ENCODE data around the gene MYADML2. TPM values are rescaled to one million over a fixed set of nuclear protein-coding genes. Genes with fewer than 3 reads are reported as not detected.

MYADML2 gene
- total RNA-seq, 2 experiments from 2014 or later, result 0.19 TPM; not detected in 1

- DNase-seq (ENCODE audit: low spot score), result no peak
- CTCF ChIA-PET (ENCODE audit: unreplicated experiment), result no interaction called here
These were observed 30.6 kb downstream of the MYADML2 start for GRCh38 chr17:81916234-81917001.

DNA sequence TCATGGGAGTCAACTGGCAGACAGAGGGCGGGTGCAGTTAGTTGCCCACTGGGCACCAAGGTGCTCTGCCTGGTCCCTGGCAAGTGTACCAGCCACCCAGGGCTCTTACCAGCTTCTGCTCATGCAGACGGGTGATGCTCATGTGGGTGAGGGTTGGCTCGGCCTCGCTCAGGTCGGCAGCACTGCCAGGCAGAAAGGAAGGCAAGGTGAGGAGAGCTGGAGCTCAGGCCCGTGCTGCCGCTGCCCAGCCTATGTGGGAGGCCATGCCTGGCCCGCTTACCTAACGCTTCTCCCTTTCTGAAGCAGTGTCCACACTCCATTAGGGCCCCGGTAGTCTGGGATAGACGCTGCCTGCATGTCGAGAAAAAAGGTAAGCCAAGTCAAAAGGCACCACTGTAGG lies 31.7 kb downstream of the MYADML2 start:
- ChIA-PET POLR2A (interaction anchor here (0.6 kb wide), 1 partner anchor 408 kb away, joined by 4 read pairs; no protein-coding TSS in a partner anchor), CTCF (ENCODE audit: unreplicated experiment) (no interaction called here)
- DNase-seq (ENCODE audit: low spot score), result no peak
- H2AFZ ChIP-seq (ENCODE audit: low read length), result no peak overlapping the region
- no peaks in the 10 kb centered on the region for H3K9me3 ChIP-seq (ENCODE audit: low read length)
- H4K20me1 ChIP-seq (ENCODE audit: insufficient read depth, low read length), result peaks cover 8% of the 10 kb centered on the region
- TF ChIP-seq EZH2phosphoT487 (IDR thresholded peaks at IDR 0.05; ENCODE audit: borderline replicate concordance, low read depth, low read length), result no peak
- TF ChIP-seq, protein P1, sequence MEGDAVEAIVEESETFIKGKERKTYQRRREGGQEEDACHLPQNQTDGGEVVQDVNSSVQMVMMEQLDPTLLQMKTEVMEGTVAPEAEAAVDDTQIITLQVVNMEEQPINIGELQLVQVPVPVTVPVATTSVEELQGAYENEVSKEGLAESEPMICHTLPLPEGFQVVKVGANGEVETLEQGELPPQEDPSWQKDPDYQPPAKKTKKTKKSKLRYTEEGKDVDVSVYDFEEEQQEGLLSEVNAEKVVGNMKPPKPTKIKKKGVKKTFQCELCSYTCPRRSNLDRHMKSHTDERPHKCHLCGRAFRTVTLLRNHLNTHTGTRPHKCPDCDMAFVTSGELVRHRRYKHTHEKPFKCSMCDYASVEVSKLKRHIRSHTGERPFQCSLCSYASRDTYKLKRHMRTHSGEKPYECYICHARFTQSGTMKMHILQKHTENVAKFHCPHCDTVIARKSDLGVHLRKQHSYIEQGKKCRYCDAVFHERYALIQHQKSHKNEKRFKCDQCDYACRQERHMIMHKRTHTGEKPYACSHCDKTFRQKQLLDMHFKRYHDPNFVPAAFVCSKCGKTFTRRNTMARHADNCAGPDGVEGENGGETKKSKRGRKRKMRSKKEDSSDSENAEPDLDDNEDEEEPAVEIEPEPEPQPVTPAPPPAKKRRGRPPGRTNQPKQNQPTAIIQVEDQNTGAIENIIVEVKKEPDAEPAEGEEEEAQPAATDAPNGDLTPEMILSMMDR (conservative IDR thresholded peaks at IDR 0.05; ENCODE audit: low read length), result no peak
- no peaks in the 10 kb centered on the region for H3K9me2 ChIP-seq (ENCODE audit: insufficient read depth, low read length)
- H3K79me2 ChIP-seq (ENCODE audit: insufficient read depth, low read depth, low read length), result peaks cover 16% of the 10 kb centered on the region
- H3K36me3 ChIP-seq (ENCODE audit: insufficient read depth, low read length), result peaks cover 60% of the 10 kb centered on the region
- intact Hi-C loops (cut with micrococcal nuclease; ENCODE audit: unreplicated experiment), result no loop called here
- no peak overlapping the region for H3K4me3 ChIP-seq (ENCODE audit: low read depth, low read length, poor library complexity, severe bottlenecking)
- H3K4me2 ChIP-seq (ENCODE audit: low read length), result no peak overlapping the region
- no peak overlapping the region for H3K27ac ChIP-seq (ENCODE audit: low read depth, low read length, poor library complexity, severe bottlenecking)
- H3K4me1 ChIP-seq (ENCODE audit: insufficient read depth, low read length, poor library complexity, severe bottlenecking), result peaks cover 32% of the 10 kb centered on the region
- no TSS peak for BruUV-seq (replicated peaks)

More at GRCh38 chr17:81916234-81917001, 30.6 kb downstream of the MYADML2 start:
- Histone ChIP-seq H3K27ac (ENCODE audit: low read depth, low read length, poor library complexity, severe bottlenecking) (no peak overlapping the region), H4K20me1 (ENCODE audit: insufficient read depth, low read length) (peaks cover 8% of the 10 kb centered on the region), H3K36me3 (ENCODE audit: insufficient read depth, low read length) (peaks cover 64% of the 10 kb centered on the region), H3K4me2 (ENCODE audit: low read length) (peak overlapping the region; percentile 93), H3K4me3 (ENCODE audit: low read depth, low read length, poor library complexity, severe bottlenecking) (peak overlapping the region; percentile 92), H3K9me2 (ENCODE audit: insufficient read depth, low read length) (no peaks in the 10 kb centered on the region), H3K79me2 (ENCODE audit: insufficient read depth, low read depth, low read length) (peaks cover 13% of the 10 kb centered on the region), H2AFZ (ENCODE audit: low read length) (no peak overlapping the region), H3K9me3 (ENCODE audit: low read length) (no peaks in the 10 kb centered on the region), H3K4me1 (ENCODE audit: insufficient read depth, low read length, poor library complexity, severe bottlenecking) (peaks cover 29% of the 10 kb centered on the region)
- intact Hi-C loops (cut with micrococcal nuclease; ENCODE audit: unreplicated experiment), result no loop called here
- POLR2A ChIA-PET, result interaction anchor here (1.0 to 1.6 kb wide), 4 partner anchors 9 to 47 kb away, joined by 4 to 8 read pairs (median 5); partner anchors contain the start of gene MAFG
- TF ChIP-seq, protein P1 (conservative IDR thresholded peaks at IDR 0.05; ENCODE audit: low read length), result no peak
- TF ChIP-seq EZH2phosphoT487 (IDR thresholded peaks at IDR 0.05; ENCODE audit: borderline replicate concordance, low read depth, low read length), result no peak
- BruUV-seq (replicated peaks), result no TSS peak
